HEK293 (cell line): Measurements from ENCODE around the gene CADPS2.
A peak's percentile ranks its signal among the peaks of the same experiment; 100 is the strongest.

Source experiments
- FEZF1 ChIP-seq: fragments of 450-650 bp; formaldehyde crosslinking; IDR thresholded peaks from 2 replicates; pipeline ENCODE4 v1.5.1; 2016; ENCODE audit warnings: missing biosample characterization, missing genetic modification characterization
- GLI2 ChIP-seq: fragments of 450-650 bp; formaldehyde crosslinking; IDR thresholded peaks from 2 replicates; pipeline ENCODE4; 2017; ENCODE audit warnings: missing biosample characterization, missing genetic modification characterization, low read depth, borderline replicate concordance
- KLF16 ChIP-seq: fragments of 450-650 bp; formaldehyde crosslinking; IDR thresholded peaks from 2 replicates; pipeline ENCODE4 v1.5.1; 2017; ENCODE audit warnings: missing biosample characterization, missing genetic modification characterization
- KLF9 ChIP-seq: fragments of 450-650 bp; formaldehyde crosslinking; IDR thresholded peaks from 2 replicates; pipeline ENCODE4 v1.5.1; 2016; ENCODE audit warnings: missing biosample characterization, missing genetic modification characterization, low read depth
- SP2 ChIP-seq: fragments of 450-650 bp; formaldehyde crosslinking; IDR thresholded peaks from 2 replicates; pipeline ENCODE4 v1.5.1; 2016; ENCODE audit warnings: missing biosample characterization, missing genetic modification characterization
- TCF7L2 ChIP-seq: IDR thresholded peaks from 2 replicates; pipeline ENCODE4 v1.6.1; 2011; ENCODE audit warnings: low read depth, mild to moderate bottlenecking, inconsistent platforms, low read length, moderate library complexity, borderline replicate concordance
- ZBTB20 ChIP-seq: fragments of 450-650 bp; formaldehyde crosslinking; IDR thresholded peaks from 2 replicates; pipeline ENCODE4 v1.5.1; 2016; ENCODE audit warnings: missing biosample characterization, missing genetic modification characterization
- ZIC2 ChIP-seq: fragments of 450-650 bp; formaldehyde crosslinking; IDR thresholded peaks from 2 replicates; pipeline ENCODE4 v1.5.1; 2016; ENCODE audit warnings: missing biosample characterization, missing genetic modification characterization
- ZNF169 ChIP-seq: fragments of 450-650 bp; formaldehyde crosslinking; IDR thresholded peaks from 2 replicates; pipeline ENCODE4 v1.5.1; 2016; ENCODE audit warnings: missing biosample characterization, missing genetic modification characterization
- ZNF19 ChIP-seq: fragments of 450-650 bp; formaldehyde crosslinking; IDR thresholded peaks from 2 replicates; pipeline ENCODE4; 2016; ENCODE audit warnings: missing biosample characterization, missing genetic modification characterization, low read depth
- ZNF2 ChIP-seq: fragments of 450-650 bp; formaldehyde crosslinking; IDR thresholded peaks from 2 replicates; pipeline ENCODE4 v1.5.1; 2016; ENCODE audit warnings: missing biosample characterization, missing genetic modification characterization
- ZNF202 ChIP-seq: fragments of 450-650 bp; formaldehyde crosslinking; IDR thresholded peaks from 2 replicates; pipeline ENCODE4 v1.5.1; 2016; ENCODE audit warnings: missing biosample characterization, missing genetic modification characterization, borderline replicate concordance
- ZNF211 ChIP-seq: fragments of 450-650 bp; formaldehyde crosslinking; IDR thresholded peaks from 2 replicates; pipeline ENCODE4 v1.5.1; 2016; ENCODE audit warnings: low read depth, missing biosample characterization, missing genetic modification characterization
- ZNF274 ChIP-seq, 2 experiments: fragments of 200-500 bp in 1 of 2; fragments of 450-650 bp in 1 of 2; sonication (Bioruptor generic) in 1 of 2; formaldehyde crosslinking in 1 of 2; IDR thresholded peaks; 2 replicates each; pipeline versions ENCODE4 v1.5.1 to v1.6.1; 2014 to 2016; ENCODE audit warnings: borderline replicate concordance in 1 of 2, inconsistent platforms in 1 of 2, low read length in 1 of 2, missing biosample characterization in 1 of 2, missing genetic modification characterization in 1 of 2
- ZNF311 ChIP-seq: fragments of 450-650 bp; formaldehyde crosslinking; IDR thresholded peaks from 2 replicates; pipeline ENCODE4 v1.5.1; 2017; ENCODE audit warnings: missing biosample characterization, missing genetic modification characterization, borderline replicate concordance
- ZNF335 ChIP-seq: fragments of 450-650 bp; formaldehyde crosslinking; conservative IDR thresholded peaks from 2 replicates; pipeline ENCODE4 v1.5.1; 2016; ENCODE audit warnings: missing biosample characterization, missing genetic modification characterization
- ZNF354C ChIP-seq: fragments of 450-650 bp; formaldehyde crosslinking; IDR thresholded peaks from 2 replicates; pipeline ENCODE4 v1.5.1; 2016; ENCODE audit warnings: missing biosample characterization, missing genetic modification characterization, low read depth, borderline replicate concordance
- ZNF404 ChIP-seq: fragments of 450-650 bp; formaldehyde crosslinking; IDR thresholded peaks from 2 replicates; pipeline ENCODE4 v1.5.1; 2017; ENCODE audit warnings: missing biosample characterization, missing genetic modification characterization
- ZNF501 ChIP-seq: fragments of 450-650 bp; formaldehyde crosslinking; IDR thresholded peaks from 2 replicates; pipeline ENCODE4 v1.5.1; 2016; ENCODE audit warnings: missing biosample characterization, missing genetic modification characterization
- ZNF530 ChIP-seq: fragments of 450-650 bp; formaldehyde crosslinking; IDR thresholded peaks from 2 replicates; pipeline ENCODE4 v1.5.1; 2016; ENCODE audit warnings: low read depth, missing biosample characterization, missing genetic modification characterization
- ZNF558 ChIP-seq: fragments of 450-650 bp; formaldehyde crosslinking; IDR thresholded peaks from 2 replicates; pipeline ENCODE4 v1.5.1; 2016; ENCODE audit warnings: missing biosample characterization, missing genetic modification characterization
- ZNF580 ChIP-seq: fragments of 450-650 bp; formaldehyde crosslinking; IDR thresholded peaks from 2 replicates; pipeline ENCODE4 v1.5.1; 2016; ENCODE audit warnings: missing biosample characterization, missing genetic modification characterization
- ZNF600 ChIP-seq: fragments of 450-650 bp; formaldehyde crosslinking; IDR thresholded peaks from 2 replicates; pipeline ENCODE4 v1.5.1; 2016; ENCODE audit warnings: missing biosample characterization, missing genetic modification characterization
- ZNF626 ChIP-seq: fragments of 450-650 bp; sonication (Bioruptor Pico); formaldehyde crosslinking; IDR thresholded peaks from 2 replicates; pipeline ENCODE4 v1.5.1; 2018; ENCODE audit warnings: missing biosample characterization, missing genetic modification characterization, inconsistent platforms
- ZNF629 ChIP-seq: fragments of 450-650 bp; formaldehyde crosslinking; IDR thresholded peaks from 2 replicates; pipeline ENCODE4 v1.5.1; 2017; ENCODE audit warnings: missing biosample characterization, missing genetic modification characterization
- ZNF654 ChIP-seq: fragments of 450-650 bp; formaldehyde crosslinking; IDR thresholded peaks from 2 replicates; pipeline ENCODE4 v1.5.1; 2016; ENCODE audit warnings: low read depth, missing biosample characterization, missing genetic modification characterization
- ZNF76 ChIP-seq: fragments of 450-650 bp; formaldehyde crosslinking; IDR thresholded peaks from 2 replicates; pipeline ENCODE4; 2016; ENCODE audit warnings: low read depth, missing biosample characterization, missing genetic modification characterization, borderline replicate concordance
- ZNF768 ChIP-seq: fragments of 450-650 bp; formaldehyde crosslinking; IDR thresholded peaks from 2 replicates; pipeline ENCODE4 v1.5.1; 2018; ENCODE audit warnings: missing biosample characterization, mild to moderate bottlenecking, missing genetic modification characterization
- ZSCAN18 ChIP-seq: fragments of 450-650 bp; formaldehyde crosslinking; IDR thresholded peaks from 2 replicates; pipeline ENCODE4 v1.5.1; 2016; ENCODE audit warnings: missing biosample characterization, missing genetic modification characterization
- ZSCAN30 ChIP-seq: fragments of 450-650 bp; IDR thresholded peaks from 2 replicates; pipeline ENCODE4 v1.5.1; 2018; ENCODE audit warnings: missing biosample characterization, mild to moderate bottlenecking, missing genetic modification characterization, moderate library complexity
- TF ChIP-seq, protein P1 (sequence below): fragments of 450-650 bp; formaldehyde crosslinking; IDR thresholded peaks from 2 replicates; pipeline ENCODE4 v1.5.1; 2016; ENCODE audit warnings: missing biosample characterization, missing genetic modification characterization, borderline replicate concordance
- TF ChIP-seq, protein P2 (sequence below): fragments of 450-650 bp; formaldehyde crosslinking; IDR thresholded peaks from 2 replicates; pipeline ENCODE4 v1.5.1; 2016; ENCODE audit warnings: missing biosample characterization, missing genetic modification characterization
- TF ChIP-seq, protein P3 (sequence below): fragments of 450-650 bp; formaldehyde crosslinking; IDR thresholded peaks from 2 replicates; pipeline ENCODE4 v1.5.1; 2017; ENCODE audit warnings: missing biosample characterization, missing genetic modification characterization
- TF ChIP-seq, protein P4 (sequence below): fragments of 450-650 bp; IDR thresholded peaks from 2 replicates; pipeline ENCODE4 v1.5.1; 2018; ENCODE audit warnings: missing biosample characterization, missing genetic modification characterization

The CADPS2 gene

DNA sequence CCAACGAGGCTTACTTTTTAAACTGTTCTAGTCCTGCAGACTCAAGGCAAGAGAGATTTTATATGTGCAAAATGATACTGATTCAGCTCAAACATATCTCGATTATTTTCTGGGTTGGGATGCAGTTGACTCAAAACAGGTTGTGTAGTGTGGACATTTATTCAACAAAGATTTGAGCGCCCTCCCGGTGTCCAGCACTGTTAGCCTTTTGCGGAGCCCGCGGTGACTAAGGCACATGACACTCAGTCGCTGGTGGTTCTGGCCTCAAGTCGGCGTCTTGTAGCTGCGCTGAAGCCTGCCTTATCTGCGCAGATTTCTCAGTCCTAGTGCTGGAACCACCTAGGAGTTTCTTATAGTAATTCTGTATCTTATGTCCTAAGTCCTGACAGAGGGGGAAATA, 938 bp upstream of the CADPS2 start (continued):
- TF ChIP-seq, protein P1, sequence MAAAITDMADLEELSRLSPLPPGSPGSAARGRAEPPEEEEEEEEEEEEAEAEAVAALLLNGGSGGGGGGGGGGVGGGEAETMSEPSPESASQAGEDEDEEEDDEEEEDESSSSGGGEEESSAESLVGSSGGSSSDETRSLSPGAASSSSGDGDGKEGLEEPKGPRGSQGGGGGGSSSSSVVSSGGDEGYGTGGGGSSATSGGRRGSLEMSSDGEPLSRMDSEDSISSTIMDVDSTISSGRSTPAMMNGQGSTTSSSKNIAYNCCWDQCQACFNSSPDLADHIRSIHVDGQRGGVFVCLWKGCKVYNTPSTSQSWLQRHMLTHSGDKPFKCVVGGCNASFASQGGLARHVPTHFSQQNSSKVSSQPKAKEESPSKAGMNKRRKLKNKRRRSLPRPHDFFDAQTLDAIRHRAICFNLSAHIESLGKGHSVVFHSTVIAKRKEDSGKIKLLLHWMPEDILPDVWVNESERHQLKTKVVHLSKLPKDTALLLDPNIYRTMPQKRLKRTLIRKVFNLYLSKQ, result no peak
- TF ChIP-seq ZNF768 (tag by site-specific recombination) (no peak), ZNF626 (tag by site-specific recombination) (no peak), GLI2 (no peak), ZNF501 (tag by site-specific recombination) (0 out of 2 replicates have a peak, but pooled peaks have one; percentile 8), ZNF311 (no peak), ZNF2 (peak; percentile 44; the same call in 1 of the 2 replicates), SP2 (no peak), ZNF354C (tag by site-specific recombination) (no peak), FEZF1 (tag by site-specific recombination) (peak; percentile 79), KLF9 (tag by site-specific recombination) (no peak), ZIC2 (no peak), ZNF169 (no peak), ZBTB20 (no peak; the same call in 1 of the 2 replicates), ZNF404 (no peak), ZSCAN18 (tag by site-specific recombination) (no peak), ZNF202 (tag by site-specific recombination) (no peak), ZNF558 (tag by site-specific recombination) (no peak), ZNF274 (IDR thresholded peaks at IDR 0.05; ENCODE audit: low read length) (no peak), ZNF274 (tag by site-specific recombination; IDR thresholded peaks at IDR 0.05; ENCODE audit: borderline replicate concordance) (no peak), ZNF654 (peak; percentile 30), TCF7L2 (no peak), ZNF580 (tag by site-specific recombination) (no peak), ZNF211 (tag by site-specific recombination) (no peak), ZNF76 (no peak), ZNF600 (tag by site-specific recombination) (peak; percentile 80), ZNF19 (tag by site-specific recombination) (no peak), ZNF530 (tag by site-specific recombination) (no peak), ZNF335 (peak; percentile 63), ZNF629 (tag by site-specific recombination) (no peak), ZSCAN30 (tag by site-specific recombination) (peak; percentile 27; the same call in 1 of the 2 replicates), KLF16 (tag by site-specific recombination) (no peak)
- TF ChIP-seq, protein P2, sequence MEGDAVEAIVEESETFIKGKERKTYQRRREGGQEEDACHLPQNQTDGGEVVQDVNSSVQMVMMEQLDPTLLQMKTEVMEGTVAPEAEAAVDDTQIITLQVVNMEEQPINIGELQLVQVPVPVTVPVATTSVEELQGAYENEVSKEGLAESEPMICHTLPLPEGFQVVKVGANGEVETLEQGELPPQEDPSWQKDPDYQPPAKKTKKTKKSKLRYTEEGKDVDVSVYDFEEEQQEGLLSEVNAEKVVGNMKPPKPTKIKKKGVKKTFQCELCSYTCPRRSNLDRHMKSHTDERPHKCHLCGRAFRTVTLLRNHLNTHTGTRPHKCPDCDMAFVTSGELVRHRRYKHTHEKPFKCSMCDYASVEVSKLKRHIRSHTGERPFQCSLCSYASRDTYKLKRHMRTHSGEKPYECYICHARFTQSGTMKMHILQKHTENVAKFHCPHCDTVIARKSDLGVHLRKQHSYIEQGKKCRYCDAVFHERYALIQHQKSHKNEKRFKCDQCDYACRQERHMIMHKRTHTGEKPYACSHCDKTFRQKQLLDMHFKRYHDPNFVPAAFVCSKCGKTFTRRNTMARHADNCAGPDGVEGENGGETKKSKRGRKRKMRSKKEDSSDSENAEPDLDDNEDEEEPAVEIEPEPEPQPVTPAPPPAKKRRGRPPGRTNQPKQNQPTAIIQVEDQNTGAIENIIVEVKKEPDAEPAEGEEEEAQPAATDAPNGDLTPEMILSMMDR, result peak; percentile 71
- TF ChIP-seq, protein P3, sequence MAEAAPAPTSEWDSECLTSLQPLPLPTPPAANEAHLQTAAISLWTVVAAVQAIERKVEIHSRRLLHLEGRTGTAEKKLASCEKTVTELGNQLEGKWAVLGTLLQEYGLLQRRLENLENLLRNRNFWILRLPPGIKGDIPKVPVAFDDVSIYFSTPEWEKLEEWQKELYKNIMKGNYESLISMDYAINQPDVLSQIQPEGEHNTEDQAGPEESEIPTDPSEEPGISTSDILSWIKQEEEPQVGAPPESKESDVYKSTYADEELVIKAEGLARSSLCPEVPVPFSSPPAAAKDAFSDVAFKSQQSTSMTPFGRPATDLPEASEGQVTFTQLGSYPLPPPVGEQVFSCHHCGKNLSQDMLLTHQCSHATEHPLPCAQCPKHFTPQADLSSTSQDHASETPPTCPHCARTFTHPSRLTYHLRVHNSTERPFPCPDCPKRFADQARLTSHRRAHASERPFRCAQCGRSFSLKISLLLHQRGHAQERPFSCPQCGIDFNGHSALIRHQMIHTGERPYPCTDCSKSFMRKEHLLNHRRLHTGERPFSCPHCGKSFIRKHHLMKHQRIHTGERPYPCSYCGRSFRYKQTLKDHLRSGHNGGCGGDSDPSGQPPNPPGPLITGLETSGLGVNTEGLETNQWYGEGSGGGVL (tag by site-specific recombination), result no peak
- TF ChIP-seq, protein P4, sequence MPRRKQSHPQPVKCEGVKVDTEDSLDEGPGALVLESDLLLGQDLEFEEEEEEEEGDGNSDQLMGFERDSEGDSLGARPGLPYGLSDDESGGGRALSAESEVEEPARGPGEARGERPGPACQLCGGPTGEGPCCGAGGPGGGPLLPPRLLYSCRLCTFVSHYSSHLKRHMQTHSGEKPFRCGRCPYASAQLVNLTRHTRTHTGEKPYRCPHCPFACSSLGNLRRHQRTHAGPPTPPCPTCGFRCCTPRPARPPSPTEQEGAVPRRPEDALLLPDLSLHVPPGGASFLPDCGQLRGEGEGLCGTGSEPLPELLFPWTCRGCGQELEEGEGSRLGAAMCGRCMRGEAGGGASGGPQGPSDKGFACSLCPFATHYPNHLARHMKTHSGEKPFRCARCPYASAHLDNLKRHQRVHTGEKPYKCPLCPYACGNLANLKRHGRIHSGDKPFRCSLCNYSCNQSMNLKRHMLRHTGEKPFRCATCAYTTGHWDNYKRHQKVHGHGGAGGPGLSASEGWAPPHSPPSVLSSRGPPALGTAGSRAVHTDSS (tag by site-specific recombination), result no peak
